Measurements from ENCODE around the gene WFIKKN2. TPM values are rescaled to one million over a fixed set of nuclear protein-coding genes. Genes with fewer than 3 reads are reported as not detected.

WFIKKN2 gene
- total and polyA plus RNA-seq, 2 of the 13 experiments (the other 11 are each of a cell fraction or from before 2014, with no cell fraction given), result not detected

- TF ChIP-seq, protein P1, sequence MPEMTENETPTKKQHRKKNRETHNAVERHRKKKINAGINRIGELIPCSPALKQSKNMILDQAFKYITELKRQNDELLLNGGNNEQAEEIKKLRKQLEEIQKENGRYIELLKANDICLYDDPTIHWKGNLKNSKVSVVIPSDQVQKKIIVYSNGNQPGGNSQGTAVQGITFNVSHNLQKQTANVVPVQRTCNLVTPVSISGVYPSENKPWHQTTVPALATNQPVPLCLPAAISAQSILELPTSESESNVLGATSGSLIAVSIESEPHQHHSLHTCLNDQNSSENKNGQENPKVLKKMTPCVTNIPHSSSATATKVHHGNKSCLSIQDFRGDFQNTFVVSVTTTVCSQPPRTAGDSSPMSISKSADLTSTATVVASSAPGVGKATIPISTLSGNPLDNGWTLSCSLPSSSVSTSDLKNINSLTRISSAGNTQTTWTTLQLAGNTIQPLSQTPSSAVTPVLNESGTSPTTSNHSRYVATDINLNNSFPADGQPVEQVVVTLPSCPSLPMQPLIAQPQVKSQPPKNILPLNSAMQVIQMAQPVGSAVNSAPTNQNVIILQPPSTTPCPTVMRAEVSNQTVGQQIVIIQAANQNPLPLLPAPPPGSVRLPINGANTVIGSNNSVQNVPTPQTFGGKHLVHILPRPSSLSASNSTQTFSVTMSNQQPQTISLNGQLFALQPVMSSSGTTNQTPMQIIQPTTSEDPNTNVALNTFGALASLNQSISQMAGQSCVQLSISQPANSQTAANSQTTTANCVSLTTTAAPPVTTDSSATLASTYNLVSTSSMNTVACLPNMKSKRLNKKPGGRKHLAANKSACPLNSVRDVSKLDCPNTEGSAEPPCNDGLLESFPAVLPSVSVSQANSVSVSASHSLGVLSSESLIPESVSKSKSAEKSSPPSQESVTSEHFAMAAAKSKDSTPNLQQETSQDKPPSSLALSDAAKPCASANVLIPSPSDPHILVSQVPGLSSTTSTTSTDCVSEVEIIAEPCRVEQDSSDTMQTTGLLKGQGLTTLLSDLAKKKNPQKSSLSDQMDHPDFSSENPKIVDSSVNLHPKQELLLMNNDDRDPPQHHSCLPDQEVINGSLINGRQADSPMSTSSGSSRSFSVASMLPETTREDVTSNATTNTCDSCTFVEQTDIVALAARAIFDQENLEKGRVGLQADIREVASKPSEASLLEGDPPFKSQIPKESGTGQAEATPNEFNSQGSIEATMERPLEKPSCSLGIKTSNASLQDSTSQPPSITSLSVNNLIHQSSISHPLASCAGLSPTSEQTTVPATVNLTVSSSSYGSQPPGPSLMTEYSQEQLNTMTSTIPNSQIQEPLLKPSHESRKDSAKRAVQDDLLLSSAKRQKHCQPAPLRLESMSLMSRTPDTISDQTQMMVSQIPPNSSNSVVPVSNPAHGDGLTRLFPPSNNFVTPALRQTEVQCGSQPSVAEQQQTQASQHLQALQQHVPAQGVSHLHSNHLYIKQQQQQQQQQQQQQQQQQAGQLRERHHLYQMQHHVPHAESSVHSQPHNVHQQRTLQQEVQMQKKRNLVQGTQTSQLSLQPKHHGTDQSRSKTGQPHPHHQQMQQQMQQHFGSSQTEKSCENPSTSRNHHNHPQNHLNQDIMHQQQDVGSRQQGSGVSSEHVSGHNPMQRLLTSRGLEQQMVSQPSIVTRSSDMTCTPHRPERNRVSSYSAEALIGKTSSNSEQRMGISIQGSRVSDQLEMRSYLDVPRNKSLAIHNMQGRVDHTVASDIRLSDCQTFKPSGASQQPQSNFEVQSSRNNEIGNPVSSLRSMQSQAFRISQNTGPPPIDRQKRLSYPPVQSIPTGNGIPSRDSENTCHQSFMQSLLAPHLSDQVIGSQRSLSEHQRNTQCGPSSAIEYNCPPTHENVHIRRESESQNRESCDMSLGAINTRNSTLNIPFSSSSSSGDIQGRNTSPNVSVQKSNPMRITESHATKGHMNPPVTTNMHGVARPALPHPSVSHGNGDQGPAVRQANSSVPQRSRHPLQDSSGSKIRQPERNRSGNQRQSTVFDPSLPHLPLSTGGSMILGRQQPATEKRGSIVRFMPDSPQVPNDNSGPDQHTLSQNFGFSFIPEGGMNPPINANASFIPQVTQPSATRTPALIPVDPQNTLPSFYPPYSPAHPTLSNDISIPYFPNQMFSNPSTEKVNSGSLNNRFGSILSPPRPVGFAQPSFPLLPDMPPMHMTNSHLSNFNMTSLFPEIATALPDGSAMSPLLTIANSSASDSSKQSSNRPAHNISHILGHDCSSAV (CRISPR knock-in tag; IDR thresholded peaks at IDR 0.05; ENCODE audit: borderline replicate concordance), result no peak
- TF ChIP-seq TEF (CRISPR knock-in tag; IDR thresholded peaks at IDR 0.05) (no peak), ZNF703 (CRISPR knock-in tag; IDR thresholded peaks at IDR 0.05; ENCODE audit: borderline replicate concordance) (no peak), TCF7 (IDR thresholded peaks at IDR 0.05; ENCODE audit: low read depth) (no peak), SALL2 (CRISPR knock-in tag; IDR thresholded peaks at IDR 0.05) (peak; percentile 69; the same call in 1 of the 2 replicates), ZFY (CRISPR knock-in tag; IDR thresholded peaks at IDR 0.05) (peak; percentile 65), ZNF260 (CRISPR knock-in tag; IDR thresholded peaks at IDR 0.05; ENCODE audit: borderline replicate concordance, low read depth) (no peak), ZNF772 (CRISPR knock-in tag; IDR thresholded peaks at IDR 0.05) (peak; percentile 56; the same call in 1 of the 2 replicates), ZNF747 (CRISPR knock-in tag; IDR thresholded peaks at IDR 0.05; ENCODE audit: borderline replicate concordance) (peak; percentile 44; the same call in 1 of the 2 replicates), FOXO1 (CRISPR knock-in tag; IDR thresholded peaks at IDR 0.05) (peak; percentile 29; the same call in 1 of the 2 replicates), ZFP37 (CRISPR knock-in tag; IDR thresholded peaks at IDR 0.05; ENCODE audit: borderline replicate concordance) (peak; percentile 78; the same call in 1 of the 2 replicates), DMAP1 (CRISPR knock-in tag; IDR thresholded peaks at IDR 0.05) (no peak), ZNF670 (CRISPR knock-in tag; IDR thresholded peaks at IDR 0.05; ENCODE audit: borderline replicate concordance) (no peak), PHF21A (CRISPR knock-in tag; IDR thresholded peaks at IDR 0.05) (peak; percentile 96), ZNF546 (CRISPR knock-in tag; conservative IDR thresholded peaks at IDR 0.05) (no peak)
- TF ChIP-seq, protein P2, sequence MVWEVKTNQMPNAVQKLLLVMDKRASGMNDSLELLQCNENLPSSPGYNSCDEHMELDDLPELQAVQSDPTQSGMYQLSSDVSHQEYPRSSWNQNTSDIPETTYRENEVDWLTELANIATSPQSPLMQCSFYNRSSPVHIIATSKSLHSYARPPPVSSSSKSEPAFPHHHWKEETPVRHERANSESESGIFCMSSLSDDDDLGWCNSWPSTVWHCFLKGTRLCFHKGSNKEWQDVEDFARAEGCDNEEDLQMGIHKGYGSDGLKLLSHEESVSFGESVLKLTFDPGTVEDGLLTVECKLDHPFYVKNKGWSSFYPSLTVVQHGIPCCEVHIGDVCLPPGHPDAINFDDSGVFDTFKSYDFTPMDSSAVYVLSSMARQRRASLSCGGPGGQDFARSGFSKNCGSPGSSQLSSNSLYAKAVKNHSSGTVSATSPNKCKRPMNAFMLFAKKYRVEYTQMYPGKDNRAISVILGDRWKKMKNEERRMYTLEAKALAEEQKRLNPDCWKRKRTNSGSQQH (CRISPR knock-in tag; IDR thresholded peaks at IDR 0.05; ENCODE audit: low read depth), result no peak
These were observed 8.8 kb downstream of the WFIKKN2 start (continued) for GRCh38 chr17:50844117-50844700.
